Measurements from ENCODE around the gene PIAS2.
"Not testable (repeated sequence)": the region's sequence is repeated elsewhere in the genome, so short reads cannot be mapped to it uniquely, and the experiment has no call there.

Gene PIAS2, protein sequence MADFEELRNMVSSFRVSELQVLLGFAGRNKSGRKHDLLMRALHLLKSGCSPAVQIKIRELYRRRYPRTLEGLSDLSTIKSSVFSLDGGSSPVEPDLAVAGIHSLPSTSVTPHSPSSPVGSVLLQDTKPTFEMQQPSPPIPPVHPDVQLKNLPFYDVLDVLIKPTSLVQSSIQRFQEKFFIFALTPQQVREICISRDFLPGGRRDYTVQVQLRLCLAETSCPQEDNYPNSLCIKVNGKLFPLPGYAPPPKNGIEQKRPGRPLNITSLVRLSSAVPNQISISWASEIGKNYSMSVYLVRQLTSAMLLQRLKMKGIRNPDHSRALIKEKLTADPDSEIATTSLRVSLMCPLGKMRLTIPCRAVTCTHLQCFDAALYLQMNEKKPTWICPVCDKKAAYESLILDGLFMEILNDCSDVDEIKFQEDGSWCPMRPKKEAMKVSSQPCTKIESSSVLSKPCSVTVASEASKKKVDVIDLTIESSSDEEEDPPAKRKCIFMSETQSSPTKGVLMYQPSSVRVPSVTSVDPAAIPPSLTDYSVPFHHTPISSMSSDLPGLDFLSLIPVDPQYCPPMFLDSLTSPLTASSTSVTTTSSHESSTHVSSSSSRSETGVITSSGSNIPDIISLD

DNA sequence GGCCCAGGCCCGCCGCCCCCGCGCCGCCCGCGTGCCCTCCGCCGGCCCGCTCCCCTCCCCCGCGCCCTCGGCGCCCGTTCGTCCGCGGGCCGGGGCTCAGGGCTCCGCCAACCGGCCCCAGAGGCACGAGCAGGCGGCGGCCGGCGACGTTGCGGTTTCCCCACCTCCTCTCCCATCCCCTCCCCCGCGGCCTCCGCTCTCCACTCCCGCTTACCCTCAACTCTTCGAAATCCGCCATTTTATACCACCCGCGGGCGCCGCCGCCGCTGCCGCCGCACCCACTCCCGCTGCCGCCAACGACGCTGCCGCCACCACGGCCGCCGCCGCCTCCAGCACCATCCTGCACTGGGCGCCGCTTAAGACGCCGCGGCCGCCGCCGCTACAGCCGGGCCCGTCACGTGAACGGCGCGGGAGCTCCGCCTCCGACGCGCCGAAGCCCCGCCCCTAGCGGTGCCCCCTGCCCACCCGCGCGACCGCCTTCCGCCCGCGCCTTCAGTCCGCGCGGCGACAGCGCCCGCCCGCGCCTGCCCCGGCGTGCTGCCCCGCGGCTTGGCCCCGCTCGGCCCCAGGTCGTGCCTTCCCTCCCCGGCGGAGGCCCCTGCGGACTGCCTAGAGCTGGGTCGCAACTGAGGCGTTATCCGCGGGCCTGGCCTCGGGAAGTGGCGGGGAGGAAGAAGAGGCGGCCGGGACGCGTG is at the start of gene PIAS2, which contains the start of gene KATNAL2:
Gene PIAS2, minus strand, starts transcription at position 400 of the 695 bp plus-strand sequence. Its CDS starts 162 bp downstream, at position 238.
Gene KATNAL2, plus strand, starts transcription at position 495 of the 695 bp plus-strand sequence. CDS start 29,271 bp downstream, outside the sequence.
- peak; percentile 65 for DNase-seq (ENCODE audit: low read depth)

- not testable (repeated sequence) for DNase-seq (ENCODE audit: low read depth)
Measured at GRCh38 chr18:46966266-46966665, 49.0 kb upstream of the PIAS2 start.

GRCh38 chr18:46964579-46965293 is 47.4 kb upstream of the PIAS2 start:
- DNase-seq (ENCODE audit: low read depth): not testable (repeated sequence)

- not testable (repeated sequence) for DNase-seq (ENCODE audit: low read depth)
Measured at GRCh38 chr18:46963656-46964578, 46.6 kb upstream of the PIAS2 start.

GRCh38 chr18:46958209-46958608 is 40.9 kb upstream of the PIAS2 start:
- no peak for DNase-seq (ENCODE audit: low read depth)

GRCh38 chr18:46953195-46953594 is 35.9 kb upstream of the PIAS2 start:
- no peak for DNase-seq (ENCODE audit: low read depth)

DNA sequence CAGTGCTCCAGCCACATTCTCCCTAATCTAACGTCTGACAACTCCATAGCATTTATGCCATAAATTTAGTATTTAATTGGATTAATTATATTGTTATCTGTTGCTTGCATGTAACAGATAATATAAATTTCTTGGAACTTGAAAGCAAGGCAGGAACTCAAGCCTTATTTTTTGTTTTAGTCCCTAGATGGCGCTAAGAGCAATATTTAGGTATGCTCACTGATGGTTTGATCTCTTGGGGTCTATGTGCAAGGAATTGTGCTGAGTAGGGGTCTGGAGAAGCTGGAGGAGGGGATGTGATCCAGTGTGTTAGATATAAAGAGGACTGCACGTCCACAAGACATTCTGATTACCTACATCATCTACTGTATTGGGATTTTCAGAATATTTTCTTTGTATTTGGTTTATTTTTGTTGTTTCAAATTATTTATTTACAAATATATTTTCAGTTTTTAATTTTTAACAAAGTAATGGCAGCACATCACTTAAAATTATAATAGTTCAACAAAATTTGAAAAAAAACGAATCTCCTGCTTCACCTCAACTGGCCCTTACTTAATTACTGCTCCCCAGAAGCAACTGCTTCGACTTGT is 32.9 kb upstream of the PIAS2 start:
- no peak for DNase-seq (ENCODE audit: low read depth)

DNA sequence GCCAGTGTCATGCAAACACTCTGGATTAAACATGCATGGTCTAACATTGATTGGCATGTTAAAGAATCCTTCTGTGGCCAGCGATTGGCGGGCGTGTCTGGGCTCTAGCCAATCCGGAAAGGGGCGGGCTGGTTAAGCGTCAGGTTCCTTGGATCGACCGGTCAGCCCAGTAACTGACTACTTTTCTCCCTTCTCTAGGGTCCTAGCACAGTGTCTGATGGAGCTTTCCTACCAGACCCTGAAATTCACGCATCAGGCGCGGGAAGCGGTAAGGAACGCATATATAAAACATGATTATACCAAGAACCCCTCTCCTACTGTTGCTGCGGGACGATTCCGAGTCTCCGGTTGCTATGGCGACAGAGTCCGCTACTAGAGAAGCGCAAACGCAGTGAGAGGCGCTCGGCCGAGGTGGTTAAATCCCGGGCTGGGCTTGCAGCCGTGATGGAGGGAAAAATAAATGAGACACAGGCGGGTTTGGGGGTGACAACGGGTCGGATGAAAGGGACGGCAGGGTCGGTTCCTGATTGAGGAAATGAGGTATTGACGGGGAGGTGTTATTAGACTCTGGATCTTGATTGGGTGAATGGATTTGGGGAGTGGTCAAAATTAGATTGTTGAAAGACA is 29.5 kb upstream of the PIAS2 start:
- peak; percentile 16 for DNase-seq (ENCODE audit: low read depth)

- DNase-seq (ENCODE audit: low read depth): no peak
Measured at GRCh38 chr18:46942646-46943045, 25.3 kb upstream of the PIAS2 start.

DNA sequence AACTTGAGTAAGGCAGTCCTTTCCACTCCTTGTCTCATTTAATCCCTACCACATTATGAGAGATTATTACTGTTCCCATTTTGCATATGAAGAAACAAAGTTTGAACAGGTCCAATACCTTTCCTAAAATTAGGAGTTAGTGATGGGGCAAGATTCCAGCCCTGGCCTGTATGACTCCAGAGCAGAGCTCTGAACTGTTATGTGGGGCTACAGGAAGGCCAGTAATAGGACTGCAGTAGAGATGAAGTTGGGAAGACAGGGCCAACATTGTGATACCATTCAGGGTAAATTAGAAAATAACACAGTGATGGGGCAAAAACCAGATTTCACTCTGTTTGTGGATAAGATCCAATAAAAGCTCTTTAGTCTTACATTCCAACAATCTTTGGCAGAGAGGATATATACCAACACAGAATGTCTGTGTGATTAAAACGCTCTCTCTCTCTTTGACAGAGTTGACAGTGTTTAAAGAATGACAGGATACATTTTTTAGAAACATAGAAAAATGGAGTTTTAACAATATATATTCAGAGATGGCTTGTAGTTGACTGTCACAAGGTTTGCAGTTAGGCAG is 22.8 kb upstream of the PIAS2 start:
- no peak for DNase-seq (ENCODE audit: low read depth)

DNA sequence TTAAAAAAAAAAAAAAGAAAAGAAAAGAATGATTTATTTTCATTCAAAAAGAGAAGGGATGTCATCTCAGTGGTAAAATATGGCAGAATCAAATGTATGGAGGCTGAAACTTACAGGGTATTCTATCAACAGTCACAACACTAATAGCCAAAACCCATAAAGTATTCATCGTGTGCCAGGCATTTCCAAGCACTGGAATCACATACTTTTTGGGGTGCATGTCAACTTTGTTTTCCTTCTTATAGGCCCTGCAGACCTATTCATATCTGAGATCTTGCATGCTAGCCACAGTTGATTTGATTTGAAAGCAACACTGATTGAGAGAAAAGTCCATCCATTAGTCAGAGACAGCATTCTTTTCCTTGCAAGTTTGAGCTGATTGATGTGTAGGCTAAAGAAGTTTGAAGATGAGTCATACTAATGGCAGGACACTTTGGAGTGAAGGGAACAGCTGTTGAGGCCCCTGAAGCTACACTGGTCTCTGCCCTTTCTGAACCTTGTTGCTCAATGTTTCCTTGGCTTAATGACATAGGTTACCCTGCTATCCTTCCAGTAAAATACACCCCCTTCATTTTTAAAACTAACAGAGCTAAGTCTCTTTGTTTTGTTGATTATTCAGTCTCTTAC is 22.1 kb upstream of the PIAS2 start:
- DNase-seq (ENCODE audit: low read depth): no peak

GRCh38 chr18:46920653-46921052 is 3.3 kb upstream of the PIAS2 start:
- DNase-seq (ENCODE audit: low read depth): no peak

DNA sequence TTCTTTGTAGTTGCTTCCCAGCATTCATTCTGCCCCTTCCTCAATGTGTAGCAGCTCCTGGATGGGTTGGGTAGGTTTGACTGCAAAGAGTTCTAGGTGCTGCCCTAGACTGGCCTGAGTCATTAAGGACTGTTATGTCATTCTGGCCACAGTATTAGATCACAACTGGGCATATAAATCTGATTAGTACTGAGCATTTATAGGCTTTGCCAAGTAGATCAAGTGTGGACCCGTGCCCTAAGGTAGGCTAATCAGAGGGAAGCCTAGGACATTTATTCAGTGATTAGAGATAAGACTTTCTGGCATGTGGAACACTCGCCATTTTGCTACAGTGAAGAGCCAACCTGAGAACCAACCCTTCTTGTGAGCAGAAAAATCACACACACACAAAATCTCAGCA is 2.8 kb upstream of the PIAS2 start:
- DNase-seq (ENCODE audit: low read depth): no peak

DNA sequence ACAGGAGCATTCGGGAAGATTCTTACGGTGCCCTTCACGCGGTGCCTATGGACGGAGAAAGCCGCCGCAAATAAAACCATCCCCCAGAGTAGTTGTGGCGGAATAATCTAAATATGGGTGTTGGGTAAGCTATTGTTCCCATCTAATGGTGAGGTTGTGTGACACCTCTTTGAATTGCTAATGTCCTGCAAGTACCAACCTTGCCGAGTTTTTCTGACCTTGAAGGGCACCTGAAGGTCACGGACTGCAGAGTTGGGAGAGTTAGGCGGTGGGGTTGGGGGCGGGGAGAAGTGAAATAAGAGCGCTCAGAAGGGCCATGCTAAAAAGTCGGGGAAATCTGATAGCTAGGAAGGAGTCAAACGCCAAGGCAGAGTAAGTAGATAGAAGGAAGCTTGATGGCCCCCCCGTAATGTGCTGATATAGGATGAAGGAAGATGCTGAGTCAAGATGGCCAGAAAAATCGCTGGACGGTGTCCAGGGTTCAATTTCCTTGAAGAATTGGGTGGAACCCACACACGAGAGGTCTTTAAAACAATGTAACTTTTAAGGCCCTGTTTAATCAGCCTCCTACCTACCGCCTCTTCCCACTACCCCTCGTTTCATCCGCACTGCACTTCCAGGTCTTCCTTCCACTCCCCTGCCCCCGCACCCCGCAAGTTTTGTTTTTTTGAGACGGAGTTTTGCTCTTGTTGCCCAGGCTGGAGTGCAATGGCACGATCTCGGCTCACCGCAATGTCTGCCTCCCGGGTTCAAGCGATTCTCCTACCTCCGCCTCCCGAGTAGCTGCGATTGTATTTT is 695 bp upstream of the PIAS2 start:
- DNase-seq (ENCODE audit: low read depth): no peak

- peak; percentile 9 for DNase-seq (ENCODE audit: low read depth)
Measured at GRCh38 chr18:46916551-46917107, 678 bp downstream of the PIAS2 start.

- DNase-seq (ENCODE audit: low read depth): no peak
Measured at GRCh38 chr18:46915800-46916550, 1.3 kb downstream of the PIAS2 start.

DNA sequence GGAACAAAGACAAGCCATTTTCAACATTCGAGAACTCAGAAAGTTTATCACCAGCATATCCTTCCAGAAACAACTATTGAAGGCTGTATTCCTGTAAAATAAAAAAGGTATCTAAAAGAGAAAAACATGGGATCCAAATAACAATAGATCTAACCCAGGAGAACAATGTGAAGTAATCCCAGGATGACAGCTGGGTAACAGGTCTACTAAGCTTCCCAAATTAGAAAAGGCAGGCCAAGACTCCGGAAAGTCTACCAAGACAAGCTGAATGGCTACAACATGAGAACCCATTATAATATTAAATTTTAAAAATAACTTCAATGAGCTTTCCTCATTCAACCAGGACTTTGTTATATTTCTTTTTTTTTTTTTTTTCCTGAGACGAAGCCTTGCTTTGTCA is 6.5 kb downstream of the PIAS2 start:
- no peak for DNase-seq (ENCODE audit: low read depth)

Measured in activated T-cell treated with anti-CD3 and anti-CD28 coated beads for 1 hour (primary cell).